Astrocyte (in vitro differentiated cells and primary cell): ENCODE measurements around the gene SMAD3. TPM values are rescaled to one million over a fixed set of nuclear protein-coding genes. Genes with fewer than 3 reads are reported as not detected.
"Not testable (repeated sequence)": the region's sequence is repeated elsewhere in the genome, so short reads cannot be mapped to it uniquely, and the experiment has no call there.

Experiments used
- DNase-seq: peaks from one replicate; pipeline ENCODE4 v3.0.0-alpha.2; 2010; ENCODE audit warnings: low read depth
- FAIRE-seq: peaks from 2 replicates; lab custom pipeline; 2011; peaks lifted over from hg19 to GRCh38; lab: Jason Lieb, UNC
- H2AFZ ChIP-seq: 2 replicates; pipeline ENCODE4 v1.6.0; 2012; ENCODE audit warnings: low read depth, low read length, inconsistent platforms
- H3K27ac ChIP-seq: 2 replicates; pipeline ENCODE4 v1.5.1; 2011; ENCODE audit warnings: low read depth, low read length, inconsistent platforms
- H3K27me3 ChIP-seq: 2 replicates; pipeline ENCODE4 v1.6.0; 2011; ENCODE audit warnings: low read length, inconsistent platforms; ENCODE audit not compliant: insufficient read depth
- H3K36me3 ChIP-seq: 2 replicates; pipeline ENCODE4 v1.5.1; 2011; ENCODE audit warnings: low read length, inconsistent platforms; ENCODE audit not compliant: insufficient read depth
- H3K4me1 ChIP-seq: 2 replicates; pipeline ENCODE4 v1.5.1; 2011; ENCODE audit warnings: low read length, inconsistent platforms; ENCODE audit not compliant: insufficient read depth
- H3K4me2 ChIP-seq: 2 replicates; pipeline ENCODE4 v1.6.0; 2012; ENCODE audit warnings: low read length, inconsistent platforms
- H3K4me3 ChIP-seq: 2 replicates; pipeline ENCODE4 v1.5.1; 2011; ENCODE audit warnings: low read depth, mild to moderate bottlenecking, low read length, inconsistent platforms; ENCODE audit not compliant: insufficient read depth
- H3K79me2 ChIP-seq: 2 replicates; pipeline ENCODE4 v1.6.0; 2012; ENCODE audit warnings: mild to moderate bottlenecking, low read length, inconsistent platforms; ENCODE audit not compliant: insufficient read depth
- H3K9ac ChIP-seq: 2 replicates; pipeline ENCODE4 v1.6.0; 2012; ENCODE audit warnings: mild to moderate bottlenecking, low read length, inconsistent platforms
- H3K9me3 ChIP-seq: 2 replicates; pipeline ENCODE4 v1.5.1; 2012; ENCODE audit warnings: low read depth, mild to moderate bottlenecking, low read length, inconsistent platforms; ENCODE audit not compliant: insufficient read depth
- H4K20me1 ChIP-seq: 2 replicates; pipeline ENCODE4 v1.6.0; 2012; ENCODE audit warnings: low read length, inconsistent platforms; ENCODE audit not compliant: insufficient read depth
- H3K27ac Mint-ChIP-seq: one replicate; pipeline ENCODE4 v1.8.0; 2021; ENCODE audit warnings: mild to moderate bottlenecking, mixed read lengths; ENCODE audit not compliant: unreplicated experiment
- H3K27me3 Mint-ChIP-seq: one replicate; pipeline ENCODE4 v1.8.0; 2021; ENCODE audit warnings: low read depth, mixed read lengths; ENCODE audit not compliant: unreplicated experiment
- H3K36me3 Mint-ChIP-seq: one replicate; pipeline ENCODE4 v1.8.0; 2021; ENCODE audit warnings: low read depth, mixed read lengths; ENCODE audit not compliant: unreplicated experiment
- H3K4me1 Mint-ChIP-seq: one replicate; pipeline ENCODE4 v1.8.0; 2021; ENCODE audit warnings: low read depth, mixed read lengths; ENCODE audit not compliant: unreplicated experiment
- H3K4me3 Mint-ChIP-seq: one replicate; pipeline ENCODE4 v1.8.0; 2021; ENCODE audit warnings: mild to moderate bottlenecking, moderate library complexity, mixed read lengths; ENCODE audit not compliant: unreplicated experiment
- H3K9me3 Mint-ChIP-seq: one replicate; pipeline ENCODE4 v1.8.0; 2021; ENCODE audit warnings: mild to moderate bottlenecking, mixed read lengths; ENCODE audit not compliant: unreplicated experiment
- CTCF ChIP-seq: IDR thresholded peaks from 2 replicates; pipeline ENCODE4 v1.5.1; 2011; ENCODE audit warnings: low read depth, mild to moderate bottlenecking, inconsistent platforms, low read length, moderate library complexity; ENCODE audit not compliant: insufficient read depth
- EZH2 ChIP-seq: IDR thresholded peaks from 2 replicates; pipeline ENCODE4 v1.6.1; 2012; ENCODE audit warnings: mild to moderate bottlenecking, low read length, inconsistent platforms; ENCODE audit not compliant: insufficient read depth
- total RNA-seq: library from RNA; stranded (reverse); gene quantifications from 2 replicates; pipeline ENCODE4 v1.2.1, GENCODE V29; 2021

Gene SMAD3
- total RNA-seq, 1 donor from 2014 or later = 78.0 TPM

DNA sequence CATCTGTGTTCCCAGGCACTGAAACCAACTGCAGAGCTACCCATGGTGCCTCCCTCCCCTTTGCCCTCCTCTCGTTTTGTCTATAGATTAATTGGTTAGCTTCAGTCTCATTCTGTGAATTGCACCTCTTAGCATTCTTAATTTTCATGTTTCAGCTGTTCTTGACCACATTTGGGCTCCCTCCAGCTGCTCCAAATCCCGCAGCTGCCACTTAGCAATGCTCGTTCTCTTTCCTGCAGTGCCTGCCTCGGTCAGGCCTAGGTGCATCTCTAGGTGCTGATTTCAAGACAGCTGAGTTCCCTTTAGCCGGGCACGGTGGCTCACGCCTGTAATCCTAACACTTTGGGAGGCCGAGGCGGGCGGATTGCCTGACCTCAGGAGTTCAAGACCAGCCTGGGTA is 47.0 kb upstream of the SMAD3 start:
- Histone ChIP-seq H3K4me2 (no peak overlapping the region), H3K9me3 (no peaks in the 10 kb centered on the region), H3K4me1 (peaks cover 9% of the 10 kb centered on the region), H3K27ac (no peak overlapping the region), H3K27me3 (no peaks in the 10 kb centered on the region), H2AFZ (no peak overlapping the region), H3K4me3 (no peak overlapping the region), H3K36me3 (no peaks in the 10 kb centered on the region), H4K20me1 (no peaks in the 10 kb centered on the region), H3K79me2 (no peaks in the 10 kb centered on the region), H3K9ac (no peak overlapping the region)
- H3K27me3 Mint-ChIP-seq = peaks cover 10% of the 10 kb centered on the region
- no peaks in the 10 kb centered on the region for H3K36me3 Mint-ChIP-seq
- FAIRE-seq (no peak), DNase-seq (no peak)
- H3K27ac Mint-ChIP-seq = no peak overlapping the region
- H3K4me3 Mint-ChIP-seq = peak overlapping the region; percentile 7
- TF ChIP-seq EZH2 = no peak
- no peak for TF ChIP-seq CTCF
- peaks cover 11% of the 10 kb centered on the region for H3K4me1 Mint-ChIP-seq
- peaks cover 1% of the 10 kb centered on the region for H3K9me3 Mint-ChIP-seq

- Histone ChIP-seq H3K4me3 (no peak overlapping the region), H3K36me3 (no peaks in the 10 kb centered on the region), H3K9me3 (no peaks in the 10 kb centered on the region), H3K4me1 (peaks cover 9% of the 10 kb centered on the region), H2AFZ (no peak overlapping the region), H3K27ac (no peak overlapping the region), H3K4me2 (no peak overlapping the region), H3K79me2 (no peaks in the 10 kb centered on the region), H4K20me1 (no peaks in the 10 kb centered on the region), H3K27me3 (no peaks in the 10 kb centered on the region), H3K9ac (no peak overlapping the region)
- Mint-ChIP-seq H3K36me3 (no peaks in the 10 kb centered on the region), H3K27ac (no peak overlapping the region), H3K27me3 (peaks cover 10% of the 10 kb centered on the region), H3K4me1 (peaks cover 12% of the 10 kb centered on the region), H3K9me3 (no peaks in the 10 kb centered on the region), H3K4me3 (no peak overlapping the region)
- DNase-seq (no peak), FAIRE-seq (no peak)
- TF ChIP-seq CTCF (no peak), EZH2 (no peak)
These were observed 46.3 kb upstream of the SMAD3 start for GRCh38 chr15:67019069-67019468.

GRCh38 chr15:67019884-67020520 is 45.4 kb upstream of the SMAD3 start:
- no peak for FAIRE-seq
- no peaks in the 10 kb centered on the region for H3K9me3 Mint-ChIP-seq
- peaks cover 21% of the 10 kb centered on the region for H3K4me1 Mint-ChIP-seq

GRCh38 chr15:67020668-67021067 is 44.7 kb upstream of the SMAD3 start:
- H3K36me3 ChIP-seq, H3K4me3 ChIP-seq, H3K27ac Mint-ChIP-seq, H3K4me2 ChIP-seq, H3K27me3 Mint-ChIP-seq, H3K27me3 ChIP-seq, H3K9ac ChIP-seq, H3K79me2 ChIP-seq, H3K4me3 Mint-ChIP-seq, H3K36me3 Mint-ChIP-seq, H2AFZ ChIP-seq, H3K9me3 ChIP-seq, H3K9me3 Mint-ChIP-seq, H3K27ac ChIP-seq, H4K20me1 ChIP-seq, DNase-seq, FAIRE-seq: not testable (repeated sequence)
- peaks cover 27% of the 10 kb centered on the region for H3K4me1 Mint-ChIP-seq
- H3K4me1 ChIP-seq = peaks cover 23% of the 10 kb centered on the region

More at GRCh38 chr15:67019884-67020520, 45.4 kb upstream of the SMAD3 start:
- Histone ChIP-seq H3K9ac (no peak overlapping the region), H3K79me2 (no peaks in the 10 kb centered on the region), H2AFZ (no peak overlapping the region), H3K36me3 (no peaks in the 10 kb centered on the region), H3K27me3 (no peaks in the 10 kb centered on the region), H3K27ac (no peak overlapping the region), H3K4me3 (no peak overlapping the region), H3K4me1 (peaks cover 16% of the 10 kb centered on the region), H3K4me2 (no peak overlapping the region), H3K9me3 (no peaks in the 10 kb centered on the region), H4K20me1 (no peaks in the 10 kb centered on the region)
- Mint-ChIP-seq H3K27me3 (peaks cover 10% of the 10 kb centered on the region), H3K36me3 (no peaks in the 10 kb centered on the region), H3K27ac (no peak overlapping the region), H3K4me3 (no peak overlapping the region)
- no peak for DNase-seq
- TF ChIP-seq EZH2 (no peak), CTCF (no peak)
